ENCODE results near the gene GRIK2.
"Not testable (repeated sequence)": the region's sequence is repeated elsewhere in the genome, so short reads cannot be mapped to it uniquely, and the experiment has no call there.

Gene GRIK2

DNA sequence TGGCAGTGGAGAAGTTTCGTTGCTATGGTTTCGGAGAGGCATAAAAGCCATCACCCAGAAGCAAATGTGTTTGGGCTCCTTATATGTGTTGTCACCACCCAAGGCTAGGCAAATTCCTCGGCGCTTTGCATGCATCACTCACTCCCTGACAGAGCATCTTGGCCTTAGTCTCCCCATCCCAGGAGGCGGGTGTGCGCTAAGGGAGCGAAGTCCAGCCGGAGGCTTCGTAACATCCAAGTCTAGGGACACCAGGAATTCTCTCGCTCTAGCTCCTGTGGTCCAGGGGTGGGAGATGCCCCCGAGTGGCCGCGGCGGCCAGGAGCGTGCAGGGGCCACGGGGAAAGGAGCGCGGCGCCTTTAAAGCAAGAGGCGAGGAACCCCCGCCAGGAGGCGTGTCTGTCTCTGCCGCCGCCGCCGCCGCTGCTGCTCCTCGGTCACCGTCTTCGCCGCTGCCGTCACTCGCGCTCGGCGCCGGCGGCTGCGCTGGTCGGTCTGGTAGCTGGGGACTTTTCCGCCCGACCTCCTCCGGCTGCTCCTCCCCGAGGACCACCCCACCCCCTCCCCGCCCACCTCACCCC, at the start of gene GRIK2:
Gene GRIK2 (plus strand): TSS at position 458 of the 578 bp plus-strand sequence.
- DNase-seq (ENCODE audit: low read depth): no peak

GRCh38 chr6:101344885-101345284, 48.6 kb upstream of the GRIK2 start:
- DNase-seq (ENCODE audit: low read depth): no peak
- H3K4me3 ChIP-seq (ENCODE audit: low read depth, low read length): no peak overlapping the region

More for the DNA sequence above, at the start of gene GRIK2:
- peak within 1 kb of the TSS; percentile 50 for H3K4me3 ChIP-seq (ENCODE audit: low read depth, low read length)

DNA sequence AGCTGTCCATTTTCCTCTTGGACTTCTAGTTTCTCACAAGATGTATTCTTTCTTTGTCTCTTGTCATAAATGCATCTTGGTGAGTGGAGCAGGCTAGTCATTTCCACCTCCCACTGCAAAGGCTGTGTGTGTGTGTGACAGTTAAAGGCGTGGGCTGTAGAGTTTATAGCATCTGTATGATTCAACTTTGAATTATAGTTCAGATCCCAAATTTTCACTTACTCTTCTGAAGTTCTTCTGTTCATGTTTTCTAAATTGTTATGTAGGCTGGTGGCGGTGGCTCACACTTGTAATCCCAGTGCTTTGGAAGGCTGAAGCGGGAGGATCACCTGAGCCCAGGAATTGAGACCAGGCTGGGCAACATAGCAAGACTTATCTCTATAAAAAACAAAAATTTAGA, 44.7 kb upstream of the GRIK2 start:
- no peak overlapping the region for H3K4me3 ChIP-seq (ENCODE audit: low read depth, low read length)
- DNase-seq (ENCODE audit: low read depth): no peak

DNA sequence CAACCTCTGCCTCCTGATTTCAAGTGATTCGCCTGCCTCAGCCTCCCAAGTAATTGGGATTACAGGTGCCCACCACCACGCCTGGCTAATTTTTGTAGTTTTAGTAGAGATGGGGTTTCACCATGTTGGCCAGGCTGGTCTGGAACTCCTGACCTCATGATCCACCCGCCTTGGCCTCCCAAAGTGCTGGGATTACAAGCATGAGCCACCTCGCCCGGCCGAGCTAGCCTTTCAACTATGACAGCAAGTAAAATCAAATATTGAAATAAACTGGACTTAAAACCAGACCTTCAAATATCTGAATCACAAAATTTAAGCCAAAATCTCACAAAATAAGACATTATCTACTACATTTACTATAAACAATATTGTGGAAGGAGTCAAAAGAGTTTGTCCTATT, 42.9 kb upstream of the GRIK2 start:
- not testable (repeated sequence) for DNase-seq (ENCODE audit: low read depth); H3K4me3 ChIP-seq (ENCODE audit: low read depth, low read length)

GRCh38 chr6:101351173-101351572, 42.3 kb upstream of the GRIK2 start:
- no peak overlapping the region for H3K4me3 ChIP-seq (ENCODE audit: low read depth, low read length)
- no peak for DNase-seq (ENCODE audit: low read depth)

GRCh38 chr6:101352316-101352715, 41.2 kb upstream of the GRIK2 start:
- no peak overlapping the region for H3K4me3 ChIP-seq (ENCODE audit: low read depth, low read length)
- DNase-seq (ENCODE audit: low read depth): no peak

DNA sequence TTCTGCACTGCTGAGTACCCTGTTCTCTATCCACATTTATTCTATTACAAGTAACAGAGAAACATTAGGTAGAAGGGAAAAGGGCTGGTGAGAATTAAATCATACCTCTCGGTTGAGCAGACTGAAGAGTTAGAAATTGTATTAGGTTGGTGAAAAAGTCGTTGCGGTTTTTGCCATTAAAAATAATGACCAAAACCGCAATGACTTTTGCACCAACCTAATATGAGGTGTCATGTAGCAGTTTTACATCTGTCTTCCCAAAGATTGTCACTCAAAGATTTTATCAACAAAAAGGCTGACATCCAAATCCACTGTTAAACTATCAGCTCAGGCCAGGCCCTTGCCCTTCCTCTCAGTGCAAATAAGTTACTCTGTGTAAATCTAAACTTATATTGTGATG, 28.3 kb upstream of the GRIK2 start:
- H3K4me3 ChIP-seq (ENCODE audit: low read depth, low read length): no peak overlapping the region
- no peak for DNase-seq (ENCODE audit: low read depth)

- DNase-seq (ENCODE audit: low read depth): no peak
- H3K4me3 ChIP-seq (ENCODE audit: low read depth, low read length): no peak overlapping the region
These were observed 13.6 kb upstream of the GRIK2 start for GRCh38 chr6:101379926-101380325.

DNA sequence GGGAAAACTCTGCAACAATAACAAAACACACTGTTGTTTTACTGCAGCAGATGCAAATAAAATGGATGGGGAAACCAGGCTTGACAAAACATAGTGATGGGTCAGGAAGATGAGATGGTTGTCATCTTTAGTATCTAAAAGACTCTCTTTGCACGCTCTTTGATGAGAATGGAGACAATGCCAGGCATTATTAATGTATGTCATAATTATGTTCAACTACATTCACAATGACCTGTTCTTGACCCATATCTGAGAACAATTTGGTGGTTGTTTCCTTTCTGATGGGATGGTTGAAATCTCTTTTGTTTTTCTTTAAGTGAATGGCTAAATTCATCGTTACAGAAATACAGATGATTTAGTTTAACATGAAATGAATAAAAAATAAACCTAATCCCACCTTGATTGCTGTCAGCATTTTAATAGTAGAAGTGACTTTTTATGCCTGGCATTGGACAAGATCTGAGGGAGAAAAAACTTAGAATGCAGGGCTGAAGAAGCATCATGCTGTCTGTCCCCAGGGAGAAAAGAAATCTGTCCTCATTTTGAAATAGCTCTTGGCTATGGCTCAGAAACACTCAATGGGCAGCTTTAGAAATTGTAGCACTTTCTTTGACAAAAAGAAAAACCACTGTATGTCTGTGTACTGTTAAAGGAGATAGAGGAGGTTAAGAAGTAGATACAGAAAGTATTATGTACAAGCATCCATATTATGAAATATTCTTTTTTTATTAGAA, 12.4 kb upstream of the GRIK2 start:
- no peak overlapping the region for H3K4me3 ChIP-seq (ENCODE audit: low read depth, low read length)
- no peak for DNase-seq (ENCODE audit: low read depth)

GRCh38 chr6:101383747-101384146, 9.8 kb upstream of the GRIK2 start:
- H3K4me3 ChIP-seq (ENCODE audit: low read depth, low read length): not testable (repeated sequence)

DNA sequence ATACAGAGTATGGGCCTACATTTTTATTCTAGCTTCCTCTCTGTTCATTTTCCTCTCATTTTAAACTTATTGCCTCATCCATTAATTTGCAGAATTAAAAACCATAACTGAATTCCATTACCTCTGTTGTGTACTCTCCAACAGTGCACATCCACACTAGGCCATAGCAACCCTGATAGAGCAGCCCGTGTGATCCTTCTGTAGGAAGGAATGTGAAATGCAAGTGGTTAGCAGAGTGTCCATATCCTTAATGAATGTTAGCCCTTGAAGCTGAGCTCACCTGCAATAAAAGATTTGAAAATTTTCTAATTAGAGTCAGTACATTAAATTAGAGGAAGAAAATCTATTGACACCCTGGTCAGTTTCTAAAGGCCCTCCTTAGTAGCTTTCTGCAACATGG, 6.5 kb upstream of the GRIK2 start:
- H3K4me3 ChIP-seq (ENCODE audit: low read depth, low read length): no peak overlapping the region
- DNase-seq (ENCODE audit: low read depth): no peak

More at GRCh38 chr6:101383747-101384146, 9.8 kb upstream of the GRIK2 start:
- DNase-seq (ENCODE audit: low read depth): not testable (repeated sequence)

DNA sequence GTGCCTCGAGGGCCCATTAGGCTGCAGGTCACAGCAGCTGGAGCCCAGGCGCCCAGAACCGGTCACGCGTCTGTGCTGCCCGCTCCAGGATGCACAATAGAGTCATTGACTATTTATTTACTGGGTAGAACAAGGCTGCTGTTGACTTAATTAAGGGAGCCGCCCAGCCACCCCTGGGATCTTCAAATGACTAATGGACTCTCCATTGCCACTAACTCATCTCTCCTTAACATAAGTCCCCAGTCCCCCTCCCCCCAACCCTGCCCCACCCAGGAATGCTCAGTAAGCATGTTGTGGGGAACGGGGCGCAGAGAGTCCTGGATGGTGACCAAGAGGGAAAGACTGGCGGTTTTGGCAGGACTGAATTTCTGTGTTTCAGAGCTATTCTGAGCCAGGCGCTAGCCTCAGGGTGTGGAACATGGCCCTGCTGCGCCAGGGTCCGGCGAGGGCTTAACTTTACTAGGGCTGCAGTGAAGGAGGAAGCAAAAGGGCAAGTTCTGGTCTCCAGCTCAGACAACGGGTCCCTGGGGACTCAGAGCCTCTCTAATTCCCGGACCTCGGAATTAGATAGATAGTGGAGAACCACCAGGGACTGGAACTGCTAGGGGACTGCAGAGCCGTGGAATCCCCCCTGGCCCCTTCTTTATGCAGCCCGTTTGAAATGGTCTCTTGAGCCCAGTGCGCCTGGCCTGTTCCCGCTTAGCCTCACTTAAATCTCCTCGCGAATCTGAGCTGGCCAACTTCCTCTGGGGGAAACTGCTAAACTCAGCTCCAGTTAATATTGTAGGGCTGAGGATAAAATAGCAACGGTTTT, 1.5 kb upstream of the GRIK2 start:
- H3K4me3 ChIP-seq (ENCODE audit: low read depth, low read length): no peak overlapping the region

DNA sequence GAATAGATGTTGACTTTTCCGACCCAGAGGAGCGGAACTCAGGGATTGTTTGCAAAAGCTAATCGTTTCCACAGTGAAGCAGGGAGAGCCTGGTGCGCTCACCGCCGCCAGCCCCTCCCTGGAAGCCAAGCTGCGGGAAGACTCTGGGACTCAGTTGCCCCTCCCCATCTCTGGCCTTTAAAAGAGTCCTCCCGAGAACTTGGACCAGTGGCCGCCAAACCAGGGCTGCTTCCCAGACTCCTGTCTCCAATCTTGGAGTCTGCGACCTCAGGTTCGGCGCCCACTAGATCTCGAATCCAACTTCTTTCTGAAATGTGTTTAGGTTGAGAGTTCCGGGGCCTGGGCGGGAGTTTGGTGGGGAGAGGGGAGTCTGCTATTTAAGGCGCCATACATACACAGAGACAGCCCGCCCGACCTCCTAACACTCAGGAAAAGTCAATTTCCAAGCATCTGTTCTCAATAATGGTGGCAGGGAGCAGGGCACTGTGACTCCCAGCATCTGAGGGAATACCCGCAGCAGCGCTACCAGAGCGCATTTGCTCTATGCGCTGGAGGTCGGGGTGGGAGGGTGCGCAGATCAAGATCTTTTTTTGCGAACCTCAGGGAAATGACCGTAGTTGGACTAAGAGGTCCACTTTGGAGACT, 800 bp upstream of the GRIK2 start:
- DNase-seq (ENCODE audit: low read depth): no peak
- H3K4me3 ChIP-seq (ENCODE audit: low read depth, low read length): peak overlapping the region; percentile 50

More for the DNA sequence above, 1.5 kb upstream of the GRIK2 start:
- no peak for DNase-seq (ENCODE audit: low read depth)

DNA sequence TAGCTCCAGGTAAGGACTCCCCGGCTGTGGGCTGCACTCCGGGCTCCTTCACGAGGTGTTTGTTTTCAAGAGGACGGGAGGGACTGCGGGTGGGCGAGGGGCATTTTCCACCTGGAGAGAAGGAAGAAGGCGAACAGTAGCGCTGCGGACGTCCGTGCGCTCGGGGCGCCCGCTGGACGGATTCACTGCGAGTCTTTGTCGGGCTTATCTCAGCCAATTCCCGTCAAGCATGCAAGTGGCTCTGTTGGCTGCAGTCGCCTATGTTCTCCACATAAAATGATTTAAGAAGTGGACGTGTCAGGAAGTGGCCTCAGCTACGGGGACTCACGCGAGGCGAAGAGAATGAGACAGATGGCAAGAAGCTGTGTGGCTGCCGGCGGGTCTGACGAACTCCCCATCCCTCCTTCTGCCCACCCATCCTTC, 332 bp downstream of the GRIK2 start:
- no peak for DNase-seq (ENCODE audit: low read depth)
- H3K4me3 ChIP-seq (ENCODE audit: low read depth, low read length): peak overlapping the region; percentile 50

DNA sequence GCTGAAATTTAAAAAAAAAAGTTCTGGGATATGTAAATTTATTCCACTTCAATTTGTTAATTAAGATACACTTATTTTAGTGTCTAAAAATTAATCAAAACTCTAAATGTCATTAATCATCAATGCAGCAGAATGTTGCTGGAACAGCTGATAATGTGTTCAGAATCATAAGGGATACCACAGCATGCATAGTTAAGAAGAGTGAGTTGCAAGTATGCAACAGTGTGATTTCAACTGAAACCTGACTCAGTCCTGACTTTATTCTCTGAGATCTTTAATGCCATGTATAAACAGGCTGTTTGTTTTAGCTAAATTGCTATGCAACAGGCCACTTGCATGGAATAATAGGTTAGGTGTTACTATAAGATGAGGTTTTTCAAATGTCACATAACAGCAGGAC, 1.4 kb downstream of the GRIK2 start:
- H3K4me3 ChIP-seq (ENCODE audit: low read depth, low read length): no peak overlapping the region
- DNase-seq (ENCODE audit: low read depth): no peak

DNA sequence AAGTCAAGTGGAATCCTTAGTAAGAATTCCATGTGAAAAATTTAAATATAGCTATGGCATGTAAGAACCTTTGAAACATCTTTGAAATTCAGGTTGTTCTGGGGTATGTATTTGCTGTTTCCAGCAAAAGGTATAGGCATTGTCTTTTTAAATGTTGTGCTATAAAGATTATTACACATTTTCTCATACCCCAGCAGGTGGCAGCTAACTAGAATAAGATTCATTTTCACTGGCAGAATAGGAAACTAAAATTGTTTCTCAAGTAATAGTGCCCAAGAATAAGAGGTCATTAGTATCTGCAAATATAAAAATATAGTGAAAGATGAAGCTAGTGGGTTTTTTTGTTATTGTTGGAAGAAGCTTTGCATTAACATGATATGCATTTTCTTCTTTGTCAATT, 1.8 kb downstream of the GRIK2 start:
- DNase-seq (ENCODE audit: low read depth): no peak

DNA sequence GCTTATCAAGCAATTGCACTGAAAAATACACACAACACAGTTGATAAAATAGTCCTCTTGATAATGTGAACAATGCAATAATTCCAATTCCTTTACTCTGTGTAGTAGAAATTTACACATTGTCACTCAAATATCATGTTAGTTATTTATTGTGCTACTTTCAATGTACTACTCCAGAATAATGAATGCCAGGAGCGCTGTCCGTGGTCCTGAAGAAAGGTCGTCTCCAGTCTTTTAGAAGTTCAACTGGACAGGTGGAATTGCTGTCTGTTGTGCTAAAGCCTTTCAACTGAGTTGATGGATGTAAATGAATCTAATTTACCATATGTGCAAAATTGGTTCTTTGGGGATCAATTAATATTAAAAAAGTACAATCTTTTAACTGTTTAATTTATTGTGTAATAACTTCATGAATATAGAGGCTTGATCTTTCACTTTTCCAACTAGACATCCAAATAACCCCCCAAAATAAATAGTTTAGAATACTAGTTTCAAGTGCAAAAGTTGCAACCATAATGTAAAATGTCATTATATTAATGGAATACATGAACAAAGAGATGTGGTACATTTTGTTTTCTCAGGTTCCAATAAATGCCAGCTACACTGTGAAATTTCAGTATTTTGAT, 3.2 kb downstream of the GRIK2 start:
- DNase-seq (ENCODE audit: low read depth): peak; percentile 3
- H3K4me3 ChIP-seq (ENCODE audit: low read depth, low read length): no peak overlapping the region

More for the DNA sequence above, 1.8 kb downstream of the GRIK2 start:
- H3K4me3 ChIP-seq (ENCODE audit: low read depth, low read length): no peak overlapping the region

- H3K4me3 ChIP-seq (ENCODE audit: low read depth, low read length): no peak overlapping the region
- DNase-seq (ENCODE audit: low read depth): no peak
These were observed 3.7 kb downstream of the GRIK2 start for GRCh38 chr6:101397199-101397598.
